Hair follicle dermal papilla cell (primary cell): ENCODE measurements around the gene STIM1. TPM values are rescaled to one million over a fixed set of nuclear protein-coding genes. Genes with fewer than 3 reads are reported as not detected.

Experiments
- small RNA-seq: library from RNA; depleted of rRNA; stranded (forward); fragments of <200 nt; gene quantifications from one replicate; pipeline ENCODE3, GENCODE V24; 2012
- total RNA-seq: library from RNA; depleted of rRNA; stranded (reverse); fragments of >200 nt; gene quantifications from 2 replicates; pipeline ENCODE4 v1.2.3, GENCODE V29; 2012

The STIM1 gene
- total RNA-seq: 45.7 and 51.3 TPM in 2 replicates

DNA sequence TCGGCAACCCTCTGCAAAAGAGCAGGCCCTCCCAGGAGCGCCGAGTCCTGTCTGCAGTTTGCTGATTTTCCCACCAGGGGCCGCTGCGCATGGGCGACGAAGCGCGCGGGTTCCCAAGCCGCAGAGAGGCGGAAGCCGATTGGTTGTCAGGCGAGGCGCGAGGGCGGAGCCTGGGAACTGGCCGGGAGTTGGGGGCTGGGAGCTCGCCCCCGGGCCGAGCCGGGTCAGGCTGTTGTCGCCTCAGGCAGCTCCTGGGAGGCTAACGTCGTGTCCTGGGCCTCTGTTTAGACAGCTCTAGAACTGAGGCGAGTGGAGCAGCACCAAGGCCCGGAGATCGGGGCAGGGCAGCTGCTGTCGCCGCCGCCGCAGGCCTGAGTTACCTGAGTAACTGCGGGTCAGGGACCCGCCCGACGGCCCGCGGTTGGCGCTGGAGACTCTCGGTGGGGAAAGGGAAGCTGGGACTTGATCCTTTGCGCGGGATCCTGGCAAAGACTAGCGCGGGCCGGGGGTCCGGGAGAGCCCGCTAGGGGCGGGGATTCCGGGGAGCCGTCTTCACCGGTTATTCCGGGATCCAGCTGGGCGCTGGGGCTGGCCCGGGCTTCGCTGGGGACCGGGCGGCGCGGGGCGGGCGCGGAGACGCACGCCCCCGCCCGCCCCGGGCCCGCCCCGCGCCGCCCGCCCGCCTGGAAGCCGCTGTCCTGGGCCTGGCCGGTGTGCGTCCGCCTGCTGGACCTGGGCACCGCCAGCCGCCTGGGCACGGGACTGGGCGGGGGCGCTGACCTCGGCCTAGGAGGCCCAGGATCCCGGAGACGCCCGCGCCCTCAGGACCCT lies at the start of gene STIM1:
STIM1 (plus strand) TSS at position 688 of the 831 bp plus-strand sequence. CDS start 607 bp downstream, outside the sequence.

DNA sequence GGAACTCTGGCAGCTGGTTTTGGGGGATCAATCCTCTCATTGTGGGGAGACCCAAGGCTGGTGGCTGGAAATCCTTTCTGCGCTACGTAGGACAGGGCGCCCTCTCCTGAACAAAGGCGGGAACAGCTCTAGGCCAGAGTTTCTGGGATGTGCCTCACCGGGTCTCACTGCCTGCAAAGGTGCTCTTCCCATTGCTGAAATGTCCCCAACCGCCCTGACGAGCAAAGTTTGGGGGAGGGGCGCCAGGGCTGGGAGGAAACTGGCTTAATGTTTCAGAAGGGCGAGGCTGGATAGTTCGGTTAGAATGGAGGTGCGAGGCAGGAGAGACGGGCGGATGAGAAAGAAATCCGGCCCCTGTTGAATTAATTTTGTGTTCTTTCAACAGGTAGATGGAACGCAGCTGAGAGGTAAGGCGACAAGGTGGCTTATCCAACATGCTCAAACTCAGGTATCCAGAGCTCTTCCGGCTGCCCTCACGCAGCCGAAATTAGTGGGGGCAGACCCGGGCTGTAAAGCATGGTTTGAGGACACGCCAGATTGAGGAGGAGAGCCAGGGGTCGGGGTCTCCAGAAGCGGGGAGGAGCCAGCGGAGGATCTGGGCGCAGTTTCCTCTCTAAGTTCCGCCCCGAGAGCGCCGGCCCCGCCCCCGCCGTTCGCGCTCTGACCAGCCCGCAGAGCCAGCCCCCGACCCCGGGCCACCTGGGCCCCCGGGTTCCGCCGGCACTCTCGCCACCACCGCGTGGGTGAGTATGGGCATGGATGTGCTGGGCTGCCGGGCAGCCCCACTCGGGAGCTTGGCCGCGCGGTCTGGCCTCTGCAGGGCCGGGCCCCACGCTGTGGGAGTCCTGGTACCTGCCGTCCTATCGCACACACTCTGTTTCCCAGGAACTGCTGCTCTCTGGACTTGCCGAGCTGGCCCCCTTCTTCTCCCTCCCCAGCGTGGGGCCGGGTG lies 47.3 kb upstream of the STIM1 start, which contains the start of gene PGAP2:
PGAP2 (plus strand) TSS at position 652 of the 952 bp plus-strand sequence. CDS start 2,700 bp downstream, outside the sequence.

DNA sequence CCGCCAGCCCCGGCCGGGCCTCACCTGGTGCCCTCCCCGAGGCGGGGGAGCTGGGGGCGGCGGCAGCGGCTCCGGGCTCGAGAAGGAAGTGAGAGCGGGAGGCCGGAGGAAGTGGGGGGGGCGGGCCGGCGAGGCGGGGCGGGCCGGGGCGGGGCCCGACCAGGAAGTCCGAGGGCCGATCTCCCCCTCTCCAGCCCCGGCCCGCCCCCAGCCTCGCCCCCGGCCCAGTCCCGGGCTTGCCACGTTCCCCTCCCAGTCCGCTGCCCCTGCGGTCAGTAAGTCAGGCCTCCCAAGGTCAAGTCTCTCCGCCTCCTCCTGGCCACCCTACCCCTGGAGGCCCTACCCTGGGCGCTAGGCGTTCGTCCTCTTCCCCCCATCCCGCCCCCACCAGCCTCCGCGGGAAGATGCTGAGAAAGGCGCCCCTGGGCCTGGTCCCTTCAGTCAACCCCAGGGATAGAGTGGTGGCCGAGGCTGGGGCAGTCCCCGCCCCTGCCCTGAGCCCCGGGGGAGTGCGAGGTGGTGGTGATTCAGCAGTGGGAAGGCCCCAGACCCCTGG lies 14.5 kb upstream of the STIM1 start, which contains the start of gene RHOG:
RHOG (minus strand) TSS at position 90 of the 556 bp plus-strand sequence. CDS start 12,821 bp downstream, outside the sequence.

DNA sequence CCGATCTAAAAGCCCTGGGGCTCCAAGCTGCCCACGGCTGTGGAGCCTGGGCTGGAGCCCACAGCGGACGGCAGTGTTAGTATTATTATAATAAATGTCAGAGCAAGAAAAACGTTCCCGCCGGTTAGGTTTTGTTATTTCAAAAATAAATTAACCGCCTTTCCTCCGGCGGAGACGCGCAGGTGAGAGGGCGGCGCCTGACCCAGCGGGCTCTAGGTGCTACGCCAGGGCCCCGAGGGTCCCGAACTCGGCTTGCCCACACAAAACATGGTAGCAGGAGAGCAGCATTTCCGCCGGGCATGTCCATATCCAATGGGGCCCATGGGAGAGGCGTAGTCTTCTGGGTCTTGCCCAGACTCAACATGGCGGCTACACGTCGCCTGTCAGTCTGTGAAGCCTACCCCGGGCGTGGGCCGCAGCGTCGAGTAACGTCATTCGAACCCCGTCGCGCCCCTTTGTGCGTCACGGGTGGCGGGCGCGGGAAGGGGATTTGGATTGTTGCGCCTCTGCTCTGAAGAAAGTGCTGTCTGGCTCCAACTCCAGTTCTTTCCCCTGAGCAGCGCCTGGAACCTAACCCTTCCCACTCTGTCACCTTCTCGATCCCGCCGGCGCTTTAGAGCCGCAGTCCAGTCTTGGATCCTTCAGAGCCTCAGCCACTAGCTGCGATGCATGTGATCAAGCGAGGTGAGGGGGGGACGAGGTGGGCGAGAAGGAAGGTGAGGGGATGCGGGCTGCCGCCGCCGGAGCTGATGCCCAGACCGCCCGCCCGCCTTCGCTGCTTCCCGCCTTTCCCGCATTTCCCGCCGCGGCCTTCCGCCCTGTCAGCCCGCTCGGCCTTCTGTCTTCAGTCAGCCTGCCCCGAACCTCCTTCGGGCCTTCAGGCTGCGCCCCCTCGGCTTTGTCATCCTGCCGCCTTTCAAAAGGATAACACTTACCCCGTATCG lies 239.2 kb downstream of the STIM1 start, which contains the start of gene RRM1:
RRM1 (plus strand) TSS at position 452 of the 944 bp plus-strand sequence; CDS start at position 666, 214 bp downstream.

Small RNA genes lying within 50 kb of the gene (small RNA-seq; reads per million reads assigned to genes)
- gene AC087441.2 (not detected), gene RF00409 (not detected), gene RPS29P20 (not detected)

Other genes starting within 250 kb of the STIM1 start
- 0.61 and 0.81 TPM in 2 replicates for gene ART5, start 213.7 kb upstream of the STIM1 start, total RNA-seq
- not detected in 2 replicates for gene ART1, start 210.5 kb upstream of the STIM1 start, total RNA-seq
- gene CHRNA10, start 184.3 kb upstream of the STIM1 start, total RNA-seq: 0.85 and 1.3 TPM in 2 replicates
- gene NUP98, start 58.1 kb upstream of the STIM1 start, total RNA-seq: 156 and 174 TPM in 2 replicates
- 11.4 and 12.5 TPM in 2 replicates for gene PGAP2, start 47.1 kb upstream of the STIM1 start, total RNA-seq
- gene RHOG, start 14.7 kb upstream of the STIM1 start, total RNA-seq: 16.4 and 23.6 TPM in 2 replicates
- 34.2 and 44.6 TPM in 2 replicates for gene RRM1, start 239.1 kb downstream of the STIM1 start, total RNA-seq